ENCODE results near the gene SIRPA. TPM values are rescaled to one million over a fixed set of nuclear protein-coding genes. Genes with fewer than 3 reads are reported as not detected.

Gene SIRPA
- total RNA-seq, 2 experiments from 2014 or later, result 0.05 TPM; not detected in 1

DNA sequence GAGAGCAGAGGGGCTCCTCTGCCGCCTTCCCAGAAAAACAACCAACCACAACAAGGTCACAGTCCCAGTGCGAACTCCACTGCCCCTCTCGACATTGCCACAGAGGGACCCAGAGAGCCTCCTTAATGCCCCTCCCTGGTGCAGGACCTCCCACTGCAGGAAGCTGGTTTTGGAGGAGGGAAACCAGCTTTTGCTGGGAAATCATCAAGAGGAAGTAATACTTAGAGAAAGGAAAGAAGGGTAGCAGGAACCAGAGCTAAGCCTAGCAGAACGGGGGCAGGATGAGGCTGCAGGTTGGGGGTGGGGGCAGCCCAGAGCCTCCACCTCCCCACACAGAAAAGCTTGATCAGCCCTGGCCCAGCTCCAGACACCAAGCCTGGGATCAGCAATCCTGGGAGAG lies 37.7 kb upstream of the SIRPA start:
- intact Hi-C loops (cut with DNase I, micrococcal nuclease), result no loop called here
- Mint-ChIP-seq H3K4me3 (no peak overlapping the region), H3K27me3 (peaks cover 9% of the 10 kb centered on the region), H3K4me1 (no peaks in the 10 kb centered on the region), H3K36me3 (ENCODE audit: low read depth) (no peaks in the 10 kb centered on the region), H3K9me3 (ENCODE audit: low read depth) (no peaks in the 10 kb centered on the region), H3K27ac (no peak overlapping the region)
- ChIA-PET POLR2A (no interaction called here), CTCF (no interaction called here)
- DNase-seq (no peak), ATAC-seq (no peak)

DNA sequence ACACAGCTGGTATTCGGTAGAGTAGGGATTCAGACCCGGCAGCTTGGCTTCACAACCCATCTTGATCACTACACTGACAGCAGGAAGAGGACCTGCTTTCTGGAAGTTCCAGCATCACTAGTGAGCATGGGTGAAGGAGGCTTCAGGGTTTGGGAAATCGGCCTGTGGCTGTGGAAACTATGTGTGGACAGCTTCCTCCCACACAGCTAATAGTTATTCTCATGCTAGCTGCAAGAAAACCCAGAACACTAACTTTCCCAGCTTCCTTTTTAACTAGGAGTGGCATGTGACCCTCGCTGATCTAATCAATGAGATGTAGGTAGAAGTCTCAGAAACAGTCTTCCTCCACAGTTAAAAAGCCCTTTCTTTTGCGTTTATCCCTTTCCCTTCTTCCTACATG lies 36.3 kb upstream of the SIRPA start:
- no peak overlapping the region for H3K27ac Mint-ChIP-seq
- ChIA-PET POLR2A (no interaction called here), CTCF (interaction anchor here (0.9 kb wide), 1 partner anchor 57 kb away, joined by 4 read pairs; no protein-coding TSS in a partner anchor)
- ATAC-seq (no peak), DNase-seq (no peak)
- H3K9me3 Mint-ChIP-seq (ENCODE audit: low read depth), result no peaks in the 10 kb centered on the region
- intact Hi-C loops (cut with DNase I, micrococcal nuclease), result no loop called here
- H3K4me3 Mint-ChIP-seq, result no peak overlapping the region
- H3K36me3 Mint-ChIP-seq (ENCODE audit: low read depth), result no peaks in the 10 kb centered on the region
- H3K27me3 Mint-ChIP-seq, result peaks cover 15% of the 10 kb centered on the region
- H3K4me1 Mint-ChIP-seq, result no peaks in the 10 kb centered on the region

DNA sequence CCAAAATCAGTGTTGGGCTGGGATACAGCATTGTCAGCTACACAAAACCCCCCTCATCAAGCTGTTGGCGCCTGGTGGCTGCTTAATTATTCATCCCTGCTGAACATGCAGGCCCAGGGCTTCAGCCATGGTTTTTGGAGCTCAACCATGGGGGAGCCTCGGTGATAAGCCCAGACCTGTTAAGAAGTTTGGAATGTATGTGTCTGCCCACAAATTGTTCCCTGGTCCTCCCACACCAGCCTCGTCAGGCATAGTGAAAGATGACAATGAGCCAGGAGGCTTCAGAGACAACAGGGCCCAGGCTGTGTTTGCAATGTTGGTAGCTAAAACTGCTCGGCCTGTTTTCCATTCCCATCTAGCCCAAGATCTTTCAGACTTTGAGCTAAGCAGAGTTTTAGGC lies 34.8 kb upstream of the SIRPA start:
- no peaks in the 10 kb centered on the region for H3K4me1 Mint-ChIP-seq
- CTCF ChIA-PET, result interaction anchor here (0.7 kb wide), 1 partner anchor 28 kb away, joined by 3 read pairs; no protein-coding TSS in a partner anchor
- no peak overlapping the region for H3K27ac Mint-ChIP-seq
- ATAC-seq, result no peak
- peaks cover 15% of the 10 kb centered on the region for H3K27me3 Mint-ChIP-seq
- H3K4me3 Mint-ChIP-seq, result no peak overlapping the region
- POLR2A ChIA-PET, result no interaction called here
- DNase-seq, result no peak
- H3K36me3 Mint-ChIP-seq (ENCODE audit: low read depth), result no peaks in the 10 kb centered on the region
- intact Hi-C loops (cut with DNase I, micrococcal nuclease), result no loop called here
- H3K9me3 Mint-ChIP-seq (ENCODE audit: low read depth), result no peaks in the 10 kb centered on the region

DNA sequence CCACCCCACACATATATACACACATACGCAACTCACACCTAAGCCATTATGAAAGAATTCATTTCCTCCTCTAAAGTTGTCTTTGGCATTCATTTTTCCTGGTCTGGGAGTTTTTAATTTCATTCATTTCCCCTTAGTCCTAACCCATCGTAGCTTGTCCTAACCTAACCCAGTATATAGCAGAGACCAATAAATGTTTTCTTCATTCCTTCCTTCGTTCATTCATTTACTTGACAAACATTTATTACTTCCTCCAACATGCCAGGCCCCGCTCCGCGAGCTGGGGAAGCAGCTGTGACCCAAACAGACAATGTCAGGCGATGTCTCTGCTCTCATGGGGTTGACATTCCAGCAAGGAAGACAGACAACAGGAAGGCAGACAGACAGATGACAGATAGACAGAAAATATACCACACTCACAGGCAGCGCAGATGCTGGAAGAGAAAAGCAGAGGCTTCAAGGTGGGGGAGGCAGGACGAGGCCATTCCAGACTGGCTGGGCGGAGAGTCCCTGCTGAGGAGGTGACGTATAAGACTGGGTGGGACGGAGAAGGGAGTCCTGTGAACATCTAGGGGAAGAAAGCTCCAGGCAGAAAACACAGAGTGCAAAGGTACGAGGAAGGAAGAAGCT lies 33.7 kb upstream of the SIRPA start:
- Mint-ChIP-seq H3K9me3 (ENCODE audit: low read depth) (no peaks in the 10 kb centered on the region), H3K4me3 (no peak overlapping the region), H3K27ac (no peak overlapping the region), H3K36me3 (ENCODE audit: low read depth) (no peaks in the 10 kb centered on the region), H3K27me3 (peaks cover 16% of the 10 kb centered on the region), H3K4me1 (no peaks in the 10 kb centered on the region)
- intact Hi-C loops (cut with DNase I, micrococcal nuclease), result no loop called here
- ChIA-PET POLR2A (no interaction called here), CTCF (no interaction called here)
- no peak for DNase-seq
- no peak for ATAC-seq

DNA sequence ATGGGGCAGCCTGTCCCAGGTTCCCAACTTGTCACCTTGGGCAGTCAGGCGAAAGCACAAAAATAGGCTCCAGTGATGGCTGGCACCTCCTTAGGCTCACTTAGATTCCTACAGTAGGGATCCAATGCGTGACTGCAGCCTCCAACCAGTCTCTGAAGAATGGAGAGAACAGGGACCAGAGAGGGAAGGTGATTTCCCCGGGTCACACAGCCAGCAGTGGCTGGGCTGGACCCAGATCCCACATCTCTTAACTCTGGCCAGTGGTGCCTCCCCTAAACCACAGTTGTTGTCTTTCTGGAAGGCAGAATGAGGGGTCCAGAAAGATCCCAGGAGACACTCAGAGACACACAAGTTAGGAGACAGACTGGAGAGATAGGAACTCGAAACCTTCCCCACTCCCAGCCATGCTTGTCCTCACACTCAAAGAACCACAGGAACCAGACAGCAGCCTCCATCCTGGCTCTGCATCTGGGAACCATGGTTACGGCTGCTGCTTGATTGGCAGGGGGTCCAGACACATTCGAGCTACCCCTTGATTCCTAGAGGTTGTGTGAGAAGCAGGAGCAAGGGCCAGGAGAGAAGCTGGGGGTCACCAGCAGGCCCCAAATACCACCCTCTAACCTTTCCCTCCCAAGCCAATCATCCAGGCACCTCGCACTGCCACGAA lies 33.1 kb upstream of the SIRPA start:
- POLR2A ChIA-PET, result no interaction called here
- H3K36me3 Mint-ChIP-seq (ENCODE audit: low read depth), result no peaks in the 10 kb centered on the region
- no peaks in the 10 kb centered on the region for H3K4me1 Mint-ChIP-seq
- H3K9me3 Mint-ChIP-seq (ENCODE audit: low read depth), result no peaks in the 10 kb centered on the region
- DNase-seq (no peak), ATAC-seq (no peak)
- H3K27ac Mint-ChIP-seq, result no peak overlapping the region
- H3K4me3 Mint-ChIP-seq, result no peak overlapping the region
- intact Hi-C loops (cut with DNase I, micrococcal nuclease), result no loop called here
- CTCF ChIA-PET, result no interaction called here
- H3K27me3 Mint-ChIP-seq, result peaks cover 18% of the 10 kb centered on the region

DNA sequence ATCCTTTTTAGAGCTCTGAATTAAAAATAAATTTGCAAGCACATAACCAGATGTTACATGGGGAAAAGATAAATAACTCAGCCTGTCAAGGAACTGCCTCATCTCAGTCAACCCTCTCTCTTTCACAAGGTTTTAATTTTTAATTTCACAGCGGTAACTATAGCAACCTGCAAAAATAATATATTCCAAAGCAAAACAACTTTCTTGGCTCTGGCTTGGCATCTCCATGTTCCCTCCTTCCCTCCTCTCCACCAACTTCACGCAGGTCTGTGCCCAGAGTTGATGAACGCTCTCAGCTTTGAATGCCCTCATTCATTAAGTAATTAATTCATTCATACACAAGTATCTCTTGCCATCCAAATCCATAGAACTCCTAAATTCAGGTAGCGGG lies 32.5 kb upstream of the SIRPA start:
- H3K4me3 Mint-ChIP-seq, result no peak overlapping the region
- H3K9me3 Mint-ChIP-seq (ENCODE audit: low read depth), result no peaks in the 10 kb centered on the region
- H3K36me3 Mint-ChIP-seq (ENCODE audit: low read depth), result no peaks in the 10 kb centered on the region
- peaks cover 20% of the 10 kb centered on the region for H3K27me3 Mint-ChIP-seq
- ChIA-PET POLR2A (no interaction called here), CTCF (no interaction called here)
- H3K4me1 Mint-ChIP-seq, result no peaks in the 10 kb centered on the region
- H3K27ac Mint-ChIP-seq, result no peak overlapping the region
- DNase-seq (no peak), ATAC-seq (no peak)
- intact Hi-C loops (cut with DNase I, micrococcal nuclease), result no loop called here

DNA sequence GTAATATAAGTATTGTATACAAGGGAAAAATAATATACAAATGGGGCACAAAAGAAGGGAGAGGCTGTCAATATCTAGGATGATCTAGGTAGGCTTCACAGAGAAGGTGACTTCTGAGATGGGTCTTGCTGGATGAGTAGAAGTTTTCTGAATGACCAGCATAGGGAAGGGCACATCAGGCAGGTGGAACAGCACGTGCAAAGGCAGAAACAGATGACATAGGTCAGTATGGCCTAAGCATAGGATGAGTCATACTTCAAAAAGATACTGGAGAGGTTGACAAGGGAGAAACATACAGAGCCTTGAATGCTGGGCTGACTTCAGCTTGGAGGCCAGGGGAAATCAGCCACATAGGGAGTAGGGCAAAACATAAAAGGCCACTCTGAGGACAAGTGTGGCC lies 31.9 kb upstream of the SIRPA start:
- no peaks in the 10 kb centered on the region for H3K4me1 Mint-ChIP-seq
- H3K36me3 Mint-ChIP-seq (ENCODE audit: low read depth), result no peaks in the 10 kb centered on the region
- POLR2A ChIA-PET, result no interaction called here
- CTCF ChIA-PET, result no interaction called here
- no peak for ATAC-seq
- DNase-seq, result no peak
- intact Hi-C loops (cut with DNase I, micrococcal nuclease), result no loop called here
- no peak overlapping the region for H3K4me3 Mint-ChIP-seq
- no peak overlapping the region for H3K27ac Mint-ChIP-seq
- no peaks in the 10 kb centered on the region for H3K9me3 Mint-ChIP-seq (ENCODE audit: low read depth)
- peaks cover 20% of the 10 kb centered on the region for H3K27me3 Mint-ChIP-seq

DNA sequence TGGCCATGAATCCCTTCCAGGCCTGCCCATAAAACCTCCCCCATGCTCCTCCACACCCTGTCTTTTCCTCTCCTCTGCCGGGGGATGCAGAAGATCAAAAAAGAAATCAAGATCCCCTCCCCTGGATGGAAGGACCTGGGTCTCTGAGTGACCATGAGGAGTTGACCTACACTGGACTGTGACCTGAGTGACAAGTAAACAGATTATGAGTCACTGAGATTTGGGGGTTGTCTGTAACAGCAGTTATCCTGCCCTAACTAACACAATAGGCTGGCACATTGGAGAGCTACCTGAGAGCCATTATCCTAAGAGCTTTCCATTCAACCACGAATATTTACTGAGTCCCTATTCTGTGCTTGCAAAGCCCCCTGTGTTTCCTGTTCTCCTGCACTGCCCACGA lies 28.4 kb upstream of the SIRPA start:
- Mint-ChIP-seq H3K9me3 (ENCODE audit: low read depth) (no peaks in the 10 kb centered on the region), H3K4me1 (no peaks in the 10 kb centered on the region), H3K4me3 (no peak overlapping the region), H3K27ac (no peak overlapping the region), H3K27me3 (peaks cover 22% of the 10 kb centered on the region), H3K36me3 (ENCODE audit: low read depth) (no peaks in the 10 kb centered on the region)
- ChIA-PET CTCF (interaction anchor here (0.6 kb wide), 1 partner anchor 55 kb away, joined by 3 read pairs; no protein-coding TSS in a partner anchor), POLR2A (no interaction called here)
- ATAC-seq (no peak), DNase-seq (no peak)
- intact Hi-C loops (cut with DNase I, micrococcal nuclease), result no loop called here

DNA sequence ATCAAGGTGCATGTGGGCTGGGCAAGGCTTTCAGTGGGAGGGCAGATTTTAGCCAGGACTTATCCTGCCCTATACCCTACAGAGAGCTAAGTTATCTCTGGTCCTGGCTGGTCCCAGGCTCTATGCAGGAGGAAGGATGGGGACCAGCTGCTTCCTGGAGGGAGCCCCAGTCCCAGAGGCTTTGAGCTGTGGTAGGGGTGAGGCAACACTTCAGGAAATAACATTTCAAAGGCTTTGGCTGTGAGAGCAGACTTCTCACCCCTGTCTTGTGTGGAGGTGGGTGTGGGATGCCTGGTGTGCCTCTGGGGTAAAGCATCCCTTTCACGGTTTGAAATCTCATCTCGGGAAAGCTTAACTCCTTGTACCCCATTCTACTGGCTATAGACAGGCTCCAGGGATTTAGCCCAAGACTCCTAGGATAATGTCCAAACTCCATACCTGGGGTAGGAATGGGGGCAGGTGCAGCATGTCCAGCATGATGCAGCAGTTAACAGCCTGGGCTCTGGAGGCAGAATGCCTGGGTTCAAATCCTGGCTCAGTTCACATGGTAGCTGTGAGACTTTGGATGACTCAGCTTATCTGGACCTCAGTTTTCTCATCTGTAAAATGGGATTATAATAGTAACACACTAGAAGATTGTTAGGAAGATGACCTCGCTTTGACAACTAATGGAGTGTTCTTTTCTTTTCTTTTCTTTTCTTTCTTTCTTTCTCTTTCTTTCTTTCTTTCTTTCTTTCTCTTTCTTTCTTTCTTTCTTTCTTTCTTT lies 27.5 kb upstream of the SIRPA start:
- Mint-ChIP-seq H3K9me3 (ENCODE audit: low read depth) (no peaks in the 10 kb centered on the region), H3K4me1 (no peaks in the 10 kb centered on the region), H3K27me3 (peaks cover 22% of the 10 kb centered on the region), H3K27ac (no peak overlapping the region), H3K36me3 (ENCODE audit: low read depth) (no peaks in the 10 kb centered on the region), H3K4me3 (no peak overlapping the region)
- CTCF ChIA-PET, result interaction anchor here (0.6 kb wide), 1 partner anchor 56 kb away, joined by 3 read pairs; no protein-coding TSS in a partner anchor
- no peak for DNase-seq
- intact Hi-C loops (cut with DNase I, micrococcal nuclease), result no loop called here
- POLR2A ChIA-PET, result no interaction called here
- no peak for ATAC-seq

DNA sequence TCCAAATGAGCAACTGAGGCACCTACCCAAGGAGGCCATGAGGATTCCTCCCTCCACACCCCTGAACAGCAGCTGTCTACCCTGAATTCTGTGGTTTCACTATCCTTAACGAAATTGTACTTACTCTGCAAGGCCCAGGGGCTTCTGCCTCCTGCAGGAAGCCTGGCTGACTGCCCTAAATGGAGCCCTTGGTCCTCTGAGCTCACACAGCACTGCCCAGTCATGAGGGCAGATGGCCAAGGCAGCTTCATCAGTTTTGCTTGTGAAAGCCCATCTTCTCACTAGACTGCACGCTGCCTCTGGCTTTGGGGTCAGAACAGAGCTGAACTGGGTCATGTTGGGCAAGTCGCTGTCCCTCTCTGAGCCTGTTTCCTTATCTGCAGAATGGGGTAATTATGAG lies 26.4 kb upstream of the SIRPA start:
- Mint-ChIP-seq H3K4me3 (no peak overlapping the region), H3K36me3 (ENCODE audit: low read depth) (no peaks in the 10 kb centered on the region), H3K27me3 (peaks cover 16% of the 10 kb centered on the region), H3K4me1 (no peaks in the 10 kb centered on the region), H3K9me3 (ENCODE audit: low read depth) (no peaks in the 10 kb centered on the region), H3K27ac (no peak overlapping the region)
- DNase-seq (no peak), ATAC-seq (no peak)
- ChIA-PET CTCF (no interaction called here), POLR2A (no interaction called here)
- intact Hi-C loops (cut with DNase I, micrococcal nuclease), result no loop called here

DNA sequence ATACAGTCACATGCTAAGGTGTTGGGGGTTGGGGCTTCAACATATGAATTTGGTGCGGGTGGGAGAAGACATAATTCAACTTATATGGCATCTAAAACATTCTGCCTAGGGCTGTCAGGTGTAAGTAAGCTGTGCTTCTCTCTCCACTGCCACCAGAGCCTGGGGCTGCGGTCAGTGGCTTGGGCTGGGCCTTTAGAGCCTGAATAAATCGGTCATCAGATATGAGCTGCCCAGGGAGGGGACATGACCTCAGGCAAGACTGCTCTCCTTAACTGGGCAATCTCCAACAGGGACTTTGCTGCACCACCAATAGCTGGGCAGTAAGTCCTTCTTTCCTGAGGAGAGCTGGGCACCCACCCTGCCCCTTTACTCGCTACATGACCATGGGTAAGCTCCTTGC lies 24.9 kb upstream of the SIRPA start:
- H3K4me3 Mint-ChIP-seq, result no peak overlapping the region
- H3K36me3 Mint-ChIP-seq (ENCODE audit: low read depth), result no peaks in the 10 kb centered on the region
- intact Hi-C loops (cut with DNase I, micrococcal nuclease), result no loop called here
- peaks cover 20% of the 10 kb centered on the region for H3K27me3 Mint-ChIP-seq
- CTCF ChIA-PET, result interaction anchor here (0.6 kb wide), 1 partner anchor 23 kb away, joined by 3 read pairs; no protein-coding TSS in a partner anchor
- DNase-seq, result no peak
- no peak overlapping the region for H3K27ac Mint-ChIP-seq
- no peak for ATAC-seq
- no peaks in the 10 kb centered on the region for H3K9me3 Mint-ChIP-seq (ENCODE audit: low read depth)
- POLR2A ChIA-PET, result interaction anchor here (0.6 kb wide), 1 partner anchor 348 kb away, joined by 3 read pairs; no protein-coding TSS in a partner anchor
- no peaks in the 10 kb centered on the region for H3K4me1 Mint-ChIP-seq
